NCI-H526 treated with DMSO at 0.1 percent for 48 hours (cell line): ENCODE data around the gene SOX14.
A peak's percentile ranks its signal among the peaks of the same experiment; 100 is the strongest.

Experiments used
- DNase-seq: peaks from one replicate; lab custom pipeline; 2025; lab: John Stamatoyannopoulos, UW

The SOX14 gene

GRCh38 chr3:137768361-137769321 is 4.5 kb downstream of the SOX14 start:
- DNase-seq: no peak

- DNase-seq: no peak
Observed at GRCh38 chr3:137769322-137770065, 5.4 kb downstream of the SOX14 start.

- DNase-seq: no peak
Observed at GRCh38 chr3:137770066-137770834, 6.1 kb downstream of the SOX14 start.

- DNase-seq: no peak
Observed at GRCh38 chr3:137770835-137771399, 6.8 kb downstream of the SOX14 start.

- no peak for DNase-seq
Observed at GRCh38 chr3:137771401-137772213, 7.5 kb downstream of the SOX14 start.

- DNase-seq: no peak
Observed at GRCh38 chr3:137772214-137772955, 8.3 kb downstream of the SOX14 start.

- DNase-seq: no peak
Observed at GRCh38 chr3:137778941-137779340, 14.8 kb downstream of the SOX14 start.

GRCh38 chr3:137787529-137787928 is 23.4 kb downstream of the SOX14 start:
- DNase-seq: no peak

- no peak for DNase-seq
Observed at GRCh38 chr3:137789236-137789635, 25.1 kb downstream of the SOX14 start.

- peak; percentile 8 for DNase-seq
Observed at GRCh38 chr3:137792626-137793271, 28.6 kb downstream of the SOX14 start.

- no peak for DNase-seq
Observed at GRCh38 chr3:137796993-137797392, 32.9 kb downstream of the SOX14 start.

- no peak for DNase-seq
Observed at GRCh38 chr3:137803215-137803614, 39.1 kb downstream of the SOX14 start.

- DNase-seq: no peak
Observed at GRCh38 chr3:137807998-137808397, 43.9 kb downstream of the SOX14 start.

GRCh38 chr3:137809509-137809908 is 45.4 kb downstream of the SOX14 start:
- DNase-seq: no peak

GRCh38 chr3:137812023-137812422 is 47.9 kb downstream of the SOX14 start:
- DNase-seq: no peak

GRCh38 chr3:137815251-137815650 is 51.1 kb downstream of the SOX14 start:
- DNase-seq: no peak
